PC-9 (cell line): ENCODE results near the gene SLC1A3.

ENCODE experiments used
- EZH2 ChIP-seq: fragments of 200-600 bp; sonication (generic); IDR thresholded peaks from 2 replicates; pipeline ENCODE4 v1.8.0; 2017; ENCODE audit warnings: antibody characterized with exemption, low read depth
- TF ChIP-seq, protein P1 (sequence below): fragments of 200-600 bp; sonication (generic); conservative IDR thresholded peaks from 2 replicates; pipeline ENCODE4 v1.6.1; 2017; ENCODE audit warnings: mixed run types, antibody characterized with exemption, mild to moderate bottlenecking, moderate library complexity

DNA sequence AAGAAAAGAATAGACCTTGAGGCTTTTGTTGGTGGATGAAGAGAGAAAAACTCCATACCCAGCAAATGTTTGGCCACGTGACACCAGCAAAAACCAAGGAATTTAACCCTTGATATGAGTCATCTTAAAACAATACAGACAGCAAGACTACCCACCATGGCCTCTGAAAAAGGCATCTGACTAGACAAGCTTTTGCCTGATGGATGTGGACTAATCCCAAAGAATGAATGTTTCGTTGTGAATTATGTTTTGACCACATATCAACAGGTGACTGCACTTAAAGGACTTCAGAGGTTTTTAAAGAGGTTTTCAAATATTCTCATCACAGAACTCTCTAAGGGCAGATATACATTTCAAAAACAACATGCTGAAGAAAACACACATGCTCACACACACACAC lies 33.0 kb upstream of the SLC1A3 start:
- TF ChIP-seq, protein P1, sequence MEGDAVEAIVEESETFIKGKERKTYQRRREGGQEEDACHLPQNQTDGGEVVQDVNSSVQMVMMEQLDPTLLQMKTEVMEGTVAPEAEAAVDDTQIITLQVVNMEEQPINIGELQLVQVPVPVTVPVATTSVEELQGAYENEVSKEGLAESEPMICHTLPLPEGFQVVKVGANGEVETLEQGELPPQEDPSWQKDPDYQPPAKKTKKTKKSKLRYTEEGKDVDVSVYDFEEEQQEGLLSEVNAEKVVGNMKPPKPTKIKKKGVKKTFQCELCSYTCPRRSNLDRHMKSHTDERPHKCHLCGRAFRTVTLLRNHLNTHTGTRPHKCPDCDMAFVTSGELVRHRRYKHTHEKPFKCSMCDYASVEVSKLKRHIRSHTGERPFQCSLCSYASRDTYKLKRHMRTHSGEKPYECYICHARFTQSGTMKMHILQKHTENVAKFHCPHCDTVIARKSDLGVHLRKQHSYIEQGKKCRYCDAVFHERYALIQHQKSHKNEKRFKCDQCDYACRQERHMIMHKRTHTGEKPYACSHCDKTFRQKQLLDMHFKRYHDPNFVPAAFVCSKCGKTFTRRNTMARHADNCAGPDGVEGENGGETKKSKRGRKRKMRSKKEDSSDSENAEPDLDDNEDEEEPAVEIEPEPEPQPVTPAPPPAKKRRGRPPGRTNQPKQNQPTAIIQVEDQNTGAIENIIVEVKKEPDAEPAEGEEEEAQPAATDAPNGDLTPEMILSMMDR, result no peak
- TF ChIP-seq EZH2, result no peak
